Measurements from ENCODE around the gene PCSK9. TPM values are rescaled to one million over a fixed set of nuclear protein-coding genes. Genes with fewer than 3 reads are reported as not detected.

PCSK9 gene
- total RNA-seq, 1 experiment from 2014 or later: not detected

GRCh38 chr1:55059302-55060132 lies 20.2 kb downstream of the PCSK9 start:
- no peak for DNase-seq (ENCODE audit: low read depth)

- peak; percentile 29 for DNase-seq (ENCODE audit: low read depth)
Observed at GRCh38 chr1:55060133-55060999, 21.0 kb downstream of the PCSK9 start.

- DNase-seq (ENCODE audit: low read depth): no peak
Observed at GRCh38 chr1:55061000-55061705, 21.8 kb downstream of the PCSK9 start.

- DNase-seq (ENCODE audit: low read depth): no peak
Observed at GRCh38 chr1:55061706-55062321, 22.5 kb downstream of the PCSK9 start.

DNA sequence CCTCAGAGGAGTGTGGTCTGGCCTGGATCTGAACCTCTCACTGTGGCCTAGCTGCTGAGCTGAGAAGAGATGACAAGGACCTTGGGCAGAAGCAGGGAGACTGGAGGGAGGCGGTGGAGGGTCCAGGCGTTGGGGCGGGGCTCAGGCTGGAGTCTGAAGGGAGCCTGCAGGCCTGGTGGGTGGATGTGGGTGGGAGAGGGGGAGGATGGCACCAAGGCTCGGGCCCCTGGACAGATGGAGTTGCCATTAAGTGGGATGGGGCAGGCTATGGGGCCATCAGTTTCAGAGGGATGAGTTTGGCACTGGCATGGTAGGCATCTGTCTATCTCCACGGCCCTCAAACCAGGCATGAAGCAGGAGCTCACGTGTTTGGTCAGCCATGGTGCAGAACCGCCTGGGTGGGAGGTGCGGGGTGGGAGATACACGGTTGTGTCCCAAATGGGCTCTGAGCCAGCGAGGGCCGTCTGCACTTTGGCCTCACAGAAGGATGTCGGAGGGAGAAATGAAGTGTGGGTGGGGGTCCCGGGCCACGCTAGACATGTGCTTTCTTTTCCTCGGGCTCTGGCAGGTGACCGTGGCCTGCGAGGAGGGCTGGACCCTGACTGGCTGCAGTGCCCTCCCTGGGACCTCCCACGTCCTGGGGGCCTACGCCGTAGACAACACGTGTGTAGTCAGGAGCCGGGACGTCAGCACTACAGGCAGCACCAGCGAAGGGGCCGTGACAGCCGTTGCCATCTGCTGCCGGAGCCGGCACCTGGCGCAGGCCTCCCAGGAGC lies 23.6 kb downstream of the PCSK9 start:
- no peak for DNase-seq (ENCODE audit: low read depth)

DNA sequence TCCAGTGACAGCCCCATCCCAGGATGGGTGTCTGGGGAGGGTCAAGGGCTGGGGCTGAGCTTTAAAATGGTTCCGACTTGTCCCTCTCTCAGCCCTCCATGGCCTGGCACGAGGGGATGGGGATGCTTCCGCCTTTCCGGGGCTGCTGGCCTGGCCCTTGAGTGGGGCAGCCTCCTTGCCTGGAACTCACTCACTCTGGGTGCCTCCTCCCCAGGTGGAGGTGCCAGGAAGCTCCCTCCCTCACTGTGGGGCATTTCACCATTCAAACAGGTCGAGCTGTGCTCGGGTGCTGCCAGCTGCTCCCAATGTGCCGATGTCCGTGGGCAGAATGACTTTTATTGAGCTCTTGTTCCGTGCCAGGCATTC lies 24.2 kb downstream of the PCSK9 start:
- DNase-seq (ENCODE audit: low read depth): no peak

DNA sequence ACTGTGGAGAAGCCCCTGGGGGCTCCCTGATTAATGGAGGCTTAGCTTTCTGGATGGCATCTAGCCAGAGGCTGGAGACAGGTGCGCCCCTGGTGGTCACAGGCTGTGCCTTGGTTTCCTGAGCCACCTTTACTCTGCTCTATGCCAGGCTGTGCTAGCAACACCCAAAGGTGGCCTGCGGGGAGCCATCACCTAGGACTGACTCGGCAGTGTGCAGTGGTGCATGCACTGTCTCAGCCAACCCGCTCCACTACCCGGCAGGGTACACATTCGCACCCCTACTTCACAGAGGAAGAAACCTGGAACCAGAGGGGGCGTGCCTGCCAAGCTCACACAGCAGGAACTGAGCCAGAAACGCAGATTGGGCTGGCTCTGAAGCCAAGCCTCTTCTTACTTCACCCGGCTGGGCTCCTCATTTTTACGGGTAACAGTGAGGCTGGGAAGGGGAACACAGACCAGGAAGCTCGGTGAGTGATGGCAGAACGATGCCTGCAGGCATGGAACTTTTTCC lies 24.8 kb downstream of the PCSK9 start:
- DNase-seq (ENCODE audit: low read depth): peak; percentile 43

DNA sequence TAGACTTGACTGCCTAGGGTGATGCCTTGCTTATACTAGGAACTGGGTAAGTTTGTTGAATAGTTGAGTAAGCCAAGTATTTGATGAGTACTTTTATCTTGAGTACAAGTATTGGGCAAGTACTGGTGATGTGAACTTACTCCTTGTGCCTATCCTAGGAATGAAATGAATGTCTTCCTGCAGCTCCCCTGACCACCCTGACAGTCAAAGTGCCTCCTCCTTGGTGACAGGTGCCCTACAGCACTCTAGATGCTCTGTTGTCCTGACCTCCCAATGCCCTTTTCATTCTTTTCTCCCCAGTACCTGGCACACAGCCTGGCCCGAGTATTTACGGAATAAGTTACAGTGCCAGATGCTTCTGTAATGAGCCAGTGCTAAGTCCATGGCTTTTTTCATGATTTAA lies 25.5 kb downstream of the PCSK9 start:
- peak; percentile 16 for DNase-seq (ENCODE audit: low read depth)

DNA sequence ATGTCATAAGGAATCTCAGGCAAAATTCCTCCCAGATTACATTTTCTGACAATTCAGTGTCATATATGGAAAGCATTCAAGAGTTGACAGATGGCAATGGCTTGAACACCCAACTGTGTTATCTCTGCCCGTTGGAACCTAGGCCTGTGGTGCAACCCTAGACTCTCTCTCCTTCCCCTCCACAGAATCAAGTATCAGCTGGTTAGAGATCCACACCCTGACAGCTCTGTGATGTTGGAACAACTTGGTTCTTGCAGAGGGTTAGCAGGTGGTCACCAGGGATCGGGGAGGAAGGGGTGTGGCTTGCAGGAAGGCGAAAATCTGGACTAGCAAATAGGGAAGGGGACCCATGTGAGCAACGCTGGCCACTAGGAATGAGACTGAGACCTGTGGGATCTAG lies 26.3 kb downstream of the PCSK9 start:
- DNase-seq (ENCODE audit: low read depth): no peak

DNA sequence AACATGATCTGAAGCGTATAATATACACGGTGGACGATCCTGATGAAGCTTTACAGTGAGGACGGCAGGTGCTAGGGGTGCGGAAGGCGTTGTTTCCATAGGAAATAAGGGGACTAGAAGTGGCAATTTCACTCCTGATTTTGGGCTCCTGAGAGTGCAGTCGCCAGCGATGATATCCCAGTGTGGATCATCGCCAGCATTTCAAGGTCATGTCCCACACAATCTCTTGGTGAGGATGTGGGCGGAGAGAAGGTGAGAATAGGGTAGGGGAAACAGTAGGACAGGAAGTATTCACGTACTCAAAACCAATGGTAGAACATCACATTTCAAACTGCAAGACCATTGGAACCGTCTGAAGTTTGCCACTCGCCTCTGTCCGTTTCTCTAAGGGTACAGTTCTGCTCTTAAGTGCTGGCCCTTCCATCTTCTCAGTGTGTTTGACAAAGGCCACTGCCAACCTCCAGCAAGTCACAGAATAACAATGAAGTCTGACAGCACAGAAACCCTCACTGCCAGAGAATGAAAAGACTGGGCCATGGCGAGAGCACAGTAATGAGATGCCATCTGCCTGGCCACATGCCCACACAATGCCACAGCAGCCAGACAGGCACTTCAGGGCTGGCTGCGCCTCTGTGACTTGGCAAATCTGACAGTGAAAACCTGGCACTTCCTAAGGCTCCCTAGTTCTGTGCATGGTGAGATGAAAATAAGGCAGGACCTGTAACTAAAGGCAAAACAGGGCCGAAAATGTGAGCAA lies 27.9 kb downstream of the PCSK9 start:
- no peak for DNase-seq (ENCODE audit: low read depth)

DNA sequence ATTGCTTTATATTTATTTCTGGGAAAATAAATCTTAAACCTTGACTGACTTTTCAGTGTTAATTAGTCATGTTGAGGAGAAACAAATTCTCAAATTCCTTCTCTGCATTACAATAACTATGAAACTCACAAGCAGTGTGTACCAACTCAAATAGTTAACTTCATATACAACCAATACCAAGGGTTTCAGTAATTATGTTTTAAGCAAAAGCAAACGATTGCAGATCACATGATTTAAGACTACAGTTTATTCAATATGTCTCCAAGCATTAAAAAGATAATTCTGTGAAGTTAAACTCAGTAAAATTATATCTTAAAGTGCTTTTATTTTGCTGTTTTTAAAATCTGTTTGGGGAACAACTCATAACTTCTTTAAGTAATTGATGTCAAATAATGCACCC lies 28.6 kb downstream of the PCSK9 start:
- DNase-seq (ENCODE audit: low read depth): no peak

- no peak for DNase-seq (ENCODE audit: low read depth)
Observed at GRCh38 chr1:55068638-55069037, 29.3 kb downstream of the PCSK9 start.

GRCh38 chr1:55069280-55069679 lies 29.9 kb downstream of the PCSK9 start:
- no peak for DNase-seq (ENCODE audit: low read depth)

DNA sequence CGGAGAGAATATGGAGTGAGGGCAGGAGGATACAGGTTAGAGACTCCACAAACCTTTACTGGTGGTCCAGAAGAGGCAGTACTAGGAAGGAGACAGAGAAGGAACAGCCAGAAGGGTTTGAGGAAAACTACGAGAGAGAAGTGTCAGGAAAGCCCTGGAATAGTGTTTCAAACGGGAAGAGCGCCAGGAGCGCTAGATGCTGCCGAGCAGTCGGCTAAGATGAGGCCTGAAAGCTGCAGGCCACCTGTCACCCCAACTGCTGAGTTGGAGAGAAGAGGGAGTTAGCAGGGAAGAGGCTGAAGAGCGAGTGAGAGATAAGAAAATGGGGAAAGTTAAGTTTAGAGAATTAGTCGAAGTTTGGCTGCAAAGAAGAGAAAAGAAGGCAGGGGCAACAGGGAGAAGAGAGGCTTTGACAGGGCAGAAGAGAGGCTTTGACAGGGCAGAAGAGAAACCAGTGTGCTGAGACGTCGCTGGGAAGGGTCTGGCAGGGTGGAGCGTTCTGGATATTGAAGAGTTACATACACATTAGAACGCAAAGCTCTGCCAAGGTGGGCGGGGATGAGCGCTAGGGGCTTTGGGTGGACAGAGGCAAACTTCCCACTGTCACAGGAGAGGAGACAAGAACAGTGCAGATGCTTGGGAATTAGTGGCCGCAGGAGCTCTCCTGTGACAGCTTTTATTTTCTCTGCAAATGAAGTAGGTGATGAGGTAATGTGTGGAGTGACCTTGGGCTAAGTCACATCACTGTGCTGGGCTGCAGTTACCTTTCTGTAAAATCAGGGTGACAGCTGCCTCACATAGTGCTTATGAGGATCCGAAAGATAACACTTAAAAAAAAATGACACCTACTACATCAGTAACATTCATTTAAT lies 31.2 kb downstream of the PCSK9 start:
- no peak for DNase-seq (ENCODE audit: low read depth)

- DNase-seq (ENCODE audit: low read depth): peak; percentile 45
Observed at GRCh38 chr1:55071477-55071876, 32.1 kb downstream of the PCSK9 start.

DNA sequence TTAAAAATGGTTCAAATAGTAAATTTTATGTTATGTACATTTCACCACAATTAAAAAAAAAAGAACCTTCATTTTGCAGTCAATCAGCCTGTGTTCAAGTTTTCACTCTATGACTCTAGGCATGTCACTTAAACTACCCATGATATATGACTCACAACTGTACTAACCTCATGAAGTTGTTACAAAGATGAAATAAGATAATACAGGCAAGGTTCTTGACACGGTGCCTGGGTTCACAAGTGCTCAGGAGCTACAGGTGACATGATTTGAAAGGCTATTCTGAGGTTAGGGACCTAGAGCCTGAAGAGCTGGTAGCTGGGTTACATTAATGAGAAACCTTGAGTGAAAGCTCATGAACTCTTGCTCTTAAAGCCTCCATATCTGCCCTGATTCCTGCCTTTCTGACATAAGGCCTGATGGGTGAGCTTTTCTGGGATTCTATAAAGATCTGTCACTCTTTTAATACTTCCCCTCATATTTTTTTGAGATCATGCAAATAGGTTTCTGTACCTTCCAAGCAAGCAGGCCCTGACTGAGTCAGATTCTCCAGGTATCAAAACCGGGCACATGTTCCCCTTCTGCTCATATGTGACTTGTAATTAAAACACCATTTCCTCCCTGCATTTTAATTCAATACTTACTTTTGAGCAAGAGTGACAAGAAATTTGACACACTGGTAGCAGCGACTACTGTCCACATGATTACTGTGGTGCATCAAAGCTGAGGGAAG lies 34.0 kb downstream of the PCSK9 start:
- DNase-seq (ENCODE audit: low read depth): no peak

- DNase-seq (ENCODE audit: low read depth): no peak
Observed at GRCh38 chr1:55074455-55074854, 35.1 kb downstream of the PCSK9 start.

GRCh38 chr1:55076356-55076755 lies 37.0 kb downstream of the PCSK9 start:
- DNase-seq (ENCODE audit: low read depth): no peak

Measured in RPMI7951 (cell line).